B cell (primary cell): ENCODE results near the gene ZSCAN2.

Source experiments
- EZH2 ChIP-seq: IDR thresholded peaks from 2 replicates; pipeline ENCODE4 v1.6.1; 2012; ENCODE audit warnings: borderline replicate concordance, low read depth, mild to moderate bottlenecking, moderate library complexity, low read length; ENCODE audit not compliant: insufficient read depth, poor library complexity, severe bottlenecking
- TF ChIP-seq, protein P1 (sequence below): fragments of 200-600 bp; IDR thresholded peaks from one replicate; pipeline ENCODE4 v1.8.0; 2022; ENCODE audit warnings: antibody characterized with exemption, mild to moderate bottlenecking

DNA sequence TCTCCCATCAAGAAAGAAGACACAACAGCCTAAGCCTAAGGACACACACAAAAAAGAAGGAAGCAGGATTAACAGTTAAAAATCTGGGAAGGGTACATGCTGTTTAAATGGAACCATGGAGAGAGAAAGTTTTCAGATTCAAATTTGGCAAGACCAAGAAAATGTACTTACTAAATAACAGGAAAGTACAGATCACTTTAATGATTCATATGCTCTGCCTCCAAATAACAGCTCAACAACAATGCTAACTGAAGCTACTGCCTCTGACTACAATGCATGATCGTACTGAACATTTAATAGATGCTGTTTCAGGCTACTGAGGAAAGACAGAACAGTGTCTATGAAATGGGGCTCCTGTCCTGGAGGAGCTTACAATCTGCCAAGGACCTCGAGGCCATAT, 65.6 kb downstream of the ZSCAN2 start:
- TF ChIP-seq, protein P1, sequence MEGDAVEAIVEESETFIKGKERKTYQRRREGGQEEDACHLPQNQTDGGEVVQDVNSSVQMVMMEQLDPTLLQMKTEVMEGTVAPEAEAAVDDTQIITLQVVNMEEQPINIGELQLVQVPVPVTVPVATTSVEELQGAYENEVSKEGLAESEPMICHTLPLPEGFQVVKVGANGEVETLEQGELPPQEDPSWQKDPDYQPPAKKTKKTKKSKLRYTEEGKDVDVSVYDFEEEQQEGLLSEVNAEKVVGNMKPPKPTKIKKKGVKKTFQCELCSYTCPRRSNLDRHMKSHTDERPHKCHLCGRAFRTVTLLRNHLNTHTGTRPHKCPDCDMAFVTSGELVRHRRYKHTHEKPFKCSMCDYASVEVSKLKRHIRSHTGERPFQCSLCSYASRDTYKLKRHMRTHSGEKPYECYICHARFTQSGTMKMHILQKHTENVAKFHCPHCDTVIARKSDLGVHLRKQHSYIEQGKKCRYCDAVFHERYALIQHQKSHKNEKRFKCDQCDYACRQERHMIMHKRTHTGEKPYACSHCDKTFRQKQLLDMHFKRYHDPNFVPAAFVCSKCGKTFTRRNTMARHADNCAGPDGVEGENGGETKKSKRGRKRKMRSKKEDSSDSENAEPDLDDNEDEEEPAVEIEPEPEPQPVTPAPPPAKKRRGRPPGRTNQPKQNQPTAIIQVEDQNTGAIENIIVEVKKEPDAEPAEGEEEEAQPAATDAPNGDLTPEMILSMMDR = no peak
- TF ChIP-seq EZH2 = no peak
